HepG2 (cell line): ENCODE data around the gene SESN1. TPM values are rescaled to one million over a fixed set of nuclear protein-coding genes. Genes with fewer than 3 reads are reported as not detected.

Source experiments
- DNMT1 ChIP-seq: sonication (generic); formaldehyde crosslinking; IDR thresholded peaks from 2 replicates; pipeline ENCODE4 v1.5.1; 2020; ENCODE audit warnings: mild to moderate bottlenecking, missing genetic modification reagents
- FOXM1 ChIP-seq: sonication (generic); formaldehyde crosslinking; IDR thresholded peaks from 2 replicates; pipeline ENCODE4 v1.5.0; 2020; ENCODE audit warnings: missing genetic modification reagents
- IRX3 ChIP-seq: sonication (generic); formaldehyde crosslinking; IDR thresholded peaks from 2 replicates; pipeline ENCODE4 v1.8.1; 2023; ENCODE audit warnings: mild to moderate bottlenecking, low read depth, missing genetic modification reagents, borderline replicate concordance
- KAT7 ChIP-seq: IDR thresholded peaks from 2 replicates; pipeline ENCODE4 v1.6.1; 2018; ENCODE audit warnings: borderline replicate concordance, missing compliant biosample characterization
- MAZ ChIP-seq, 2 experiments: sonication (generic) in 1 of 2; formaldehyde crosslinking in 1 of 2; IDR thresholded peaks; 2 replicates each; pipeline versions ENCODE4 v1.5.0 to v1.6.1; 2012 to 2020; ENCODE audit warnings: low read depth in 2 of 2, mild to moderate bottlenecking in 2 of 2, borderline replicate concordance in 1 of 2, improper control_type of control experiment in 1 of 2, low read length in 1 of 2, missing genetic modification reagents in 1 of 2, moderate library complexity in 1 of 2
- MBD4 ChIP-seq: IDR thresholded peaks from 2 replicates; pipeline ENCODE4 v1.6.1; 2012; ENCODE audit warnings: low read length, inconsistent platforms, borderline replicate concordance
- NFYB ChIP-seq: sonication (generic); formaldehyde crosslinking; IDR thresholded peaks from 2 replicates; pipeline ENCODE4 v1.4.0; 2020; ENCODE audit warnings: missing genetic modification reagents
- NONO ChIP-seq, 2 experiments: fragments of 450-650 bp in 1 of 2; sonication (generic) in 1 of 2; formaldehyde crosslinking in 1 of 2; IDR thresholded peaks in 1 of 2; conservative IDR thresholded peaks in 1 of 2; 2 replicates each; pipeline versions ENCODE4 v1.6.1 to v1.8.0; 2017 to 2022; ENCODE audit warnings: mild to moderate bottlenecking in 1 of 2, missing genetic modification reagents in 1 of 2, moderate library complexity in 1 of 2
- RARA ChIP-seq: IDR thresholded peaks from 2 replicates; pipeline ENCODE4 v1.6.1; 2016; ENCODE audit warnings: missing genetic modification reagents, missing compliant biosample characterization
- SIN3A ChIP-seq: IDR thresholded peaks from 2 replicates; pipeline ENCODE4 v1.6.1; 2011; ENCODE audit warnings: low read depth, mild to moderate bottlenecking, control low read depth, low read length, borderline replicate concordance
- ZBTB38 ChIP-seq: sonication (generic); formaldehyde crosslinking; IDR thresholded peaks from 2 replicates; pipeline ENCODE4 v1.5.1; 2020; ENCODE audit warnings: mild to moderate bottlenecking, missing genetic modification reagents
- ZEB1 ChIP-seq: IDR thresholded peaks from 2 replicates; pipeline ENCODE4 v1.6.1; 2012; ENCODE audit warnings: mild to moderate bottlenecking, low read depth, inconsistent platforms; ENCODE audit not compliant: insufficient replicate concordance
- ZNF160 ChIP-seq: sonication (generic); formaldehyde crosslinking; IDR thresholded peaks from 2 replicates; pipeline ENCODE4 v1.8.0; 2022; ENCODE audit warnings: mild to moderate bottlenecking, inconsistent platforms, missing genetic modification reagents
- ZNF329 ChIP-seq: sonication (generic); formaldehyde crosslinking; IDR thresholded peaks from 2 replicates; pipeline ENCODE4 v1.9.0; 2021; ENCODE audit warnings: low read depth, mild to moderate bottlenecking, missing genetic modification reagents
- ZNF446 ChIP-seq: sonication (generic); formaldehyde crosslinking; IDR thresholded peaks from 2 replicates; pipeline ENCODE4 v1.5.0; 2020; ENCODE audit warnings: mild to moderate bottlenecking, missing genetic modification reagents
- ZNF567 ChIP-seq: sonication (generic); formaldehyde crosslinking; IDR thresholded peaks from 2 replicates; pipeline ENCODE4 v1.8.1; 2023; ENCODE audit warnings: mild to moderate bottlenecking, missing genetic modification reagents, borderline replicate concordance
- ZNF619 ChIP-seq: sonication (generic); formaldehyde crosslinking; IDR thresholded peaks from 2 replicates; pipeline ENCODE4 v1.4.0; 2020; ENCODE audit warnings: mild to moderate bottlenecking, missing genetic modification reagents
- ZNF660 ChIP-seq: sonication (generic); formaldehyde crosslinking; IDR thresholded peaks from 2 replicates; pipeline ENCODE4 v1.5.1; 2020; ENCODE audit warnings: mild to moderate bottlenecking, low read depth, missing genetic modification reagents, borderline replicate concordance
- ZNF782 ChIP-seq: sonication (generic); formaldehyde crosslinking; IDR thresholded peaks from 2 replicates; pipeline ENCODE4 v1.4.0; 2020; ENCODE audit warnings: missing genetic modification reagents, mild to moderate bottlenecking, borderline replicate concordance
- polyA plus RNA-seq, 8 experiments: library from polyadenylated mRNA; depleted of rRNA in 3 of 8; stranded (reverse) in 7 of 8; unstranded in 1 of 8; fragments of >200 nt; fragmentation: Illumina TruSeq in 4 of 8; extraction: Trizol in 4 of 8; gene quantifications; 2 replicates each; pipeline versions ENCODE4 v1.2.1 to v1.2.3, GENCODE V29; 2011 to 2016; ENCODE audit warnings: low read depth in 4 of 8, missing spikeins in 1 of 8, mixed read lengths in 1 of 8; ENCODE audit not compliant: insufficient read depth in 1 of 8
- total RNA-seq, 5 experiments: library from RNA; depleted of rRNA; stranded (reverse); fragments of >200 nt; fragmentation: Illumina TruSeq; extraction: Trizol; gene quantifications; 2 replicates each; pipeline ENCODE4 v1.2.3, GENCODE V29; 2016; ENCODE audit warnings: low read depth in 1 of 5
- TF ChIP-seq, protein P1 (sequence below): IDR thresholded peaks from 2 replicates; pipeline ENCODE4 v1.6.1; 2016; ENCODE audit warnings: missing compliant biosample characterization, missing genetic modification reagents, borderline replicate concordance
- TF ChIP-seq, protein P2 (sequence below): IDR thresholded peaks from 2 replicates; pipeline ENCODE4 v1.6.1; 2016; ENCODE audit warnings: low read depth, control low read depth
- TF ChIP-seq, protein P3 (sequence below): sonication (generic); formaldehyde crosslinking; IDR thresholded peaks from 2 replicates; pipeline ENCODE4 v1.8.1; 2023; ENCODE audit warnings: missing genetic modification reagents, inconsistent platforms, borderline replicate concordance
- TF ChIP-seq, protein P4 (sequence below): sonication (generic); formaldehyde crosslinking; IDR thresholded peaks from 2 replicates; pipeline ENCODE4 v1.5.0; 2020; ENCODE audit warnings: missing genetic modification reagents

The SESN1 gene
- total and polyA plus RNA-seq, 2 of the 13 experiments (the other 11 are each of a cell fraction or from before 2014, with no cell fraction given) = 24.9 to 44.7 TPM

DNA sequence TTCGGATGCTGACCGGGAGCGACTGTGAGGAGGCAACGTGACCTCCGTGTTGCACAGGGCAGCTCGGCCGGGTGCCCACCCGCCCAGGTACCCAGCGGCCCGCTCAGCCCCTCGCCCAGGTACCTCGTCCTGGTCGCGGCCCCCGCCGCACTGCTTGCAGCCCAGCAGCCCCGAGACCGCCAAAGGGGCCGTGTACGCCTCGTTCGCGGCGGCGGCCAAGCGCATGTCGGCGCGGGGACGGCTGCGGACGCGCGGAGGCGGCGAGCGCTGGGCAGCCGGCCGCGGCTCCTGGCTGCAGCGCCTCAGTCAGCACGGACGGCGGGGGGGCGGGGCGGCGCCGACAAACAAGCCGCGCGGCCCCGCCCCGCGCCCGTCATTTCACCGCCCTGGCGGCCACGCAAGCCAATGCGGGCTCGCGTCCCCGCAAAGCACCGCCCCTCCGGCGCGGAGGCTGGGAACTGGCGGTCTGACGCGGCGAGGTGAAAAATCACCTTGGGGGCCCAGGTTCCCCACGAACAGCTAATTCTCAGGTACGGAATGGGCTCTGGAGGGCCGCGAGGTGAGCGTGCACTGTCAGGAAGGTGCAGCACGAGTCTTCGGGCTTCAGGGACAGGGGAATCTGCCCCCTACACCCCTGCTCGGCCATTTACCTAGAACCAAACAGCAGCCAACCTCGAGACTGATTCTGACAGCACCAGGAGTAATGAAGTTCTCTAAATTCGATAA is 85.2 kb downstream of the SESN1 start (continued):
- TF ChIP-seq, protein P1, sequence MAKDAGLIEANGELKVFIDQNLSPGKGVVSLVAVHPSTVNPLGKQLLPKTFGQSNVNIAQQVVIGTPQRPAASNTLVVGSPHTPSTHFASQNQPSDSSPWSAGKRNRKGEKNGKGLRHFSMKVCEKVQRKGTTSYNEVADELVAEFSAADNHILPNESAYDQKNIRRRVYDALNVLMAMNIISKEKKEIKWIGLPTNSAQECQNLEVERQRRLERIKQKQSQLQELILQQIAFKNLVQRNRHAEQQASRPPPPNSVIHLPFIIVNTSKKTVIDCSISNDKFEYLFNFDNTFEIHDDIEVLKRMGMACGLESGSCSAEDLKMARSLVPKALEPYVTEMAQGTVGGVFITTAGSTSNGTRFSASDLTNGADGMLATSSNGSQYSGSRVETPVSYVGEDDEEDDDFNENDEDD (CRISPR knock-in tag) = peak; percentile 51; the same call in 1 of the 2 replicates
- TF ChIP-seq ZNF160 = peak; percentile 88
- TF ChIP-seq, protein P2, sequence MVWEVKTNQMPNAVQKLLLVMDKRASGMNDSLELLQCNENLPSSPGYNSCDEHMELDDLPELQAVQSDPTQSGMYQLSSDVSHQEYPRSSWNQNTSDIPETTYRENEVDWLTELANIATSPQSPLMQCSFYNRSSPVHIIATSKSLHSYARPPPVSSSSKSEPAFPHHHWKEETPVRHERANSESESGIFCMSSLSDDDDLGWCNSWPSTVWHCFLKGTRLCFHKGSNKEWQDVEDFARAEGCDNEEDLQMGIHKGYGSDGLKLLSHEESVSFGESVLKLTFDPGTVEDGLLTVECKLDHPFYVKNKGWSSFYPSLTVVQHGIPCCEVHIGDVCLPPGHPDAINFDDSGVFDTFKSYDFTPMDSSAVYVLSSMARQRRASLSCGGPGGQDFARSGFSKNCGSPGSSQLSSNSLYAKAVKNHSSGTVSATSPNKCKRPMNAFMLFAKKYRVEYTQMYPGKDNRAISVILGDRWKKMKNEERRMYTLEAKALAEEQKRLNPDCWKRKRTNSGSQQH (CRISPR knock-in tag) = peak; percentile 79; the same call in 1 of the 2 replicates
- TF ChIP-seq ZBTB38 (CRISPR knock-in tag) = peak; percentile 52; the same call in 1 of the 2 replicates
- TF ChIP-seq ZEB1 = peak; percentile 92
- no peak for TF ChIP-seq ZNF567 (CRISPR knock-in tag)
- TF ChIP-seq ZNF660 (CRISPR knock-in tag) = no peak
- TF ChIP-seq SIN3A = peak; percentile 82; the same call in 1 of the 2 replicates
- peak; percentile 84; the same call in 1 of the 2 replicates for TF ChIP-seq ZNF446 (CRISPR knock-in tag)
- 0 out of 2 replicates have a peak, but pooled peaks have one; percentile 61 for TF ChIP-seq ZNF782 (CRISPR knock-in tag)
- TF ChIP-seq DNMT1 = peak; percentile 92
- TF ChIP-seq MBD4 = no peak
- TF ChIP-seq IRX3 (CRISPR knock-in tag) = peak; percentile 94; the same call in 1 of the 2 replicates
- no peak; the same call in 1 of the 2 replicates for TF ChIP-seq MAZ (IDR thresholded peaks at IDR 0.05; ENCODE audit: borderline replicate concordance, low read depth, low read length)
- peak; percentile 86 for TF ChIP-seq MAZ (CRISPR knock-in tag; IDR thresholded peaks at IDR 0.05; ENCODE audit: low read depth)
- TF ChIP-seq NONO (IDR thresholded peaks at IDR 0.05) = no peak
- peak; percentile 80 for TF ChIP-seq NONO (CRISPR knock-in tag; conservative IDR thresholded peaks at IDR 0.05)
- peak; percentile 85; the same call in 1 of the 2 replicates for TF ChIP-seq ZNF329 (CRISPR knock-in tag)
- peak; percentile 82; the same call in 1 of the 2 replicates for TF ChIP-seq KAT7 (CRISPR knock-in tag)
- TF ChIP-seq, protein P3, sequence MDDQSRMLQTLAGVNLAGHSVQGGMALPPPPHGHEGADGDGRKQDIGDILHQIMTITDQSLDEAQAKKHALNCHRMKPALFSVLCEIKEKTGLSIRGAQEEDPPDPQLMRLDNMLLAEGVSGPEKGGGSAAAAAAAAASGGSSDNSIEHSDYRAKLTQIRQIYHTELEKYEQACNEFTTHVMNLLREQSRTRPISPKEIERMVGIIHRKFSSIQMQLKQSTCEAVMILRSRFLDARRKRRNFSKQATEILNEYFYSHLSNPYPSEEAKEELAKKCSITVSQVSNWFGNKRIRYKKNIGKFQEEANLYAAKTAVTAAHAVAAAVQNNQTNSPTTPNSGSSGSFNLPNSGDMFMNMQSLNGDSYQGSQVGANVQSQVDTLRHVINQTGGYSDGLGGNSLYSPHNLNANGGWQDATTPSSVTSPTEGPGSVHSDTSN (CRISPR knock-in tag) = peak; percentile 93; the same call in 1 of the 2 replicates
- peak; percentile 85 for TF ChIP-seq NFYB
- 0 out of 2 replicates have a peak, but pooled peaks have one; percentile 32 for TF ChIP-seq ZNF619 (CRISPR knock-in tag)
- no peak for TF ChIP-seq FOXM1 (CRISPR knock-in tag)
- 0 out of 2 replicates have a peak, but pooled peaks have one; percentile 7 for TF ChIP-seq RARA
- TF ChIP-seq, protein P4, sequence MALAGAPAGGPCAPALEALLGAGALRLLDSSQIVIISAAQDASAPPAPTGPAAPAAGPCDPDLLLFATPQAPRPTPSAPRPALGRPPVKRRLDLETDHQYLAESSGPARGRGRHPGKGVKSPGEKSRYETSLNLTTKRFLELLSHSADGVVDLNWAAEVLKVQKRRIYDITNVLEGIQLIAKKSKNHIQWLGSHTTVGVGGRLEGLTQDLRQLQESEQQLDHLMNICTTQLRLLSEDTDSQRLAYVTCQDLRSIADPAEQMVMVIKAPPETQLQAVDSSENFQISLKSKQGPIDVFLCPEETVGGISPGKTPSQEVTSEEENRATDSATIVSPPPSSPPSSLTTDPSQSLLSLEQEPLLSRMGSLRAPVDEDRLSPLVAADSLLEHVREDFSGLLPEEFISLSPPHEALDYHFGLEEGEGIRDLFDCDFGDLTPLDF (CRISPR knock-in tag) = peak; percentile 22; the same call in 1 of the 2 replicates
